HepG2 (cell line): ENCODE results near the gene NRG3.

Experiments
- ARID2 ChIP-seq: sonication (generic); formaldehyde crosslinking; IDR thresholded peaks from 2 replicates; pipeline ENCODE4 v1.8.1; 2022; ENCODE audit warnings: mild to moderate bottlenecking, missing genetic modification reagents, borderline replicate concordance
- CHD2 ChIP-seq: IDR thresholded peaks from 2 replicates; pipeline ENCODE4 v1.6.1; 2011; ENCODE audit warnings: low read depth, low read length, improper control_type of control experiment
- EZH2 ChIP-seq: conservative IDR thresholded peaks from 2 replicates; pipeline ENCODE4 v1.6.1; 2012; ENCODE audit warnings: mild to moderate bottlenecking, low read depth, low read length, moderate library complexity
- HDAC6 ChIP-seq: fragments of 200-600 bp; sonication (generic); IDR thresholded peaks from 2 replicates; pipeline ENCODE4 v1.7.0; 2017; ENCODE audit warnings: mild to moderate bottlenecking, antibody characterized with exemption, low read length, low read depth
- IRX3 ChIP-seq: sonication (generic); formaldehyde crosslinking; IDR thresholded peaks from 2 replicates; pipeline ENCODE4 v1.8.1; 2023; ENCODE audit warnings: mild to moderate bottlenecking, low read depth, missing genetic modification reagents, borderline replicate concordance
- MEIS1 ChIP-seq: sonication (generic); formaldehyde crosslinking; IDR thresholded peaks from 2 replicates; pipeline ENCODE4 v1.9.0; 2021; ENCODE audit warnings: mild to moderate bottlenecking, missing genetic modification reagents, moderate library complexity, borderline replicate concordance
- PAF1 ChIP-seq: IDR thresholded peaks from 2 replicates; pipeline ENCODE4 v1.6.1; 2016; ENCODE audit warnings: missing genetic modification reagents, missing compliant biosample characterization
- RAD21 ChIP-seq: fragments of 450-650 bp; formaldehyde crosslinking; IDR thresholded peaks from 2 replicates; pipeline ENCODE4 v1.5.0; 2020; ENCODE audit warnings: mild to moderate bottlenecking
- SP1 ChIP-seq, 2 experiments: fragments of 450-650 bp in 1 of 2; sonication (generic) in 1 of 2; formaldehyde crosslinking in 1 of 2; IDR thresholded peaks; 2 replicates each; pipeline versions ENCODE4 v1.4.0 to v1.6.1; 2016 to 2020; ENCODE audit warnings: missing genetic modification reagents in 1 of 2
- TSC22D2 ChIP-seq: sonication (generic); formaldehyde crosslinking; IDR thresholded peaks from 2 replicates; pipeline ENCODE4 v1.5.1; 2020; ENCODE audit warnings: missing genetic modification reagents, mild to moderate bottlenecking, borderline replicate concordance
- ZNF317 ChIP-seq: sonication (generic); formaldehyde crosslinking; IDR thresholded peaks from 2 replicates; pipeline ENCODE4 v1.5.0; 2020; ENCODE audit warnings: mild to moderate bottlenecking, missing genetic modification reagents
- TF ChIP-seq, protein P1 (sequence below): IDR thresholded peaks from 2 replicates; pipeline ENCODE4 v1.6.1; 2012; ENCODE audit warnings: inconsistent platforms
- TF ChIP-seq, protein P2 (sequence below): sonication (generic); formaldehyde crosslinking; IDR thresholded peaks from 2 replicates; pipeline ENCODE4 v1.5.0; 2020; ENCODE audit warnings: mild to moderate bottlenecking, missing genetic modification reagents, moderate library complexity

DNA sequence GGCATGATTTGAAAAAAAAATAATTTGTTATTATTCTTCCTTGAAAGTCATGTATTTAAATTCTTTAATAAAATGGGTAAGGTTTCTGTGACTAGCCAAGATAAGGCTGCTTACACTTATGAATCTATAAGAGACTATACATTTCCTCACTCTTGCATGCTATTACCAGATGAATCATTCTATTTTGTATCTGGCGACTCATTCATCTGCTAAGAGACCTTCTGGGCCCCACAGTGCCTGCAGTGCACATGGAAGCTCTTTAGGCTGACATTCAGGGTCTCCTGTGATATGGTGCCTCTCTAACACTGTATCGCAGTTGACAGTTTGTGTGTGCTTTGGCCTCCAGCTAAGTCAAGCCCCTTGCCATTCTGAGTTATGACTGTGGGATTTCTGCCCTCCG lies 121.9 kb downstream of the NRG3 start:
- TF ChIP-seq EZH2 (no peak), SP1 (IDR thresholded peaks at IDR 0.05) (no peak), SP1 (CRISPR knock-in tag; IDR thresholded peaks at IDR 0.05) (no peak), TSC22D2 (CRISPR knock-in tag) (no peak), IRX3 (CRISPR knock-in tag) (no peak), ARID2 (CRISPR knock-in tag) (no peak), PAF1 (CRISPR knock-in tag) (no peak), HDAC6 (no peak), RAD21 (no peak), MEIS1 (CRISPR knock-in tag) (no peak), ZNF317 (CRISPR knock-in tag) (no peak), CHD2 (no peak)
- TF ChIP-seq, protein P1, sequence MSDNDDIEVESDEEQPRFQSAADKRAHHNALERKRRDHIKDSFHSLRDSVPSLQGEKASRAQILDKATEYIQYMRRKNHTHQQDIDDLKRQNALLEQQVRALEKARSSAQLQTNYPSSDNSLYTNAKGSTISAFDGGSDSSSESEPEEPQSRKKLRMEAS: no peak
- TF ChIP-seq, protein P2, sequence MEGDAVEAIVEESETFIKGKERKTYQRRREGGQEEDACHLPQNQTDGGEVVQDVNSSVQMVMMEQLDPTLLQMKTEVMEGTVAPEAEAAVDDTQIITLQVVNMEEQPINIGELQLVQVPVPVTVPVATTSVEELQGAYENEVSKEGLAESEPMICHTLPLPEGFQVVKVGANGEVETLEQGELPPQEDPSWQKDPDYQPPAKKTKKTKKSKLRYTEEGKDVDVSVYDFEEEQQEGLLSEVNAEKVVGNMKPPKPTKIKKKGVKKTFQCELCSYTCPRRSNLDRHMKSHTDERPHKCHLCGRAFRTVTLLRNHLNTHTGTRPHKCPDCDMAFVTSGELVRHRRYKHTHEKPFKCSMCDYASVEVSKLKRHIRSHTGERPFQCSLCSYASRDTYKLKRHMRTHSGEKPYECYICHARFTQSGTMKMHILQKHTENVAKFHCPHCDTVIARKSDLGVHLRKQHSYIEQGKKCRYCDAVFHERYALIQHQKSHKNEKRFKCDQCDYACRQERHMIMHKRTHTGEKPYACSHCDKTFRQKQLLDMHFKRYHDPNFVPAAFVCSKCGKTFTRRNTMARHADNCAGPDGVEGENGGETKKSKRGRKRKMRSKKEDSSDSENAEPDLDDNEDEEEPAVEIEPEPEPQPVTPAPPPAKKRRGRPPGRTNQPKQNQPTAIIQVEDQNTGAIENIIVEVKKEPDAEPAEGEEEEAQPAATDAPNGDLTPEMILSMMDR (CRISPR knock-in tag): no peak
